H1 (cell line): ENCODE results near the gene SLC17A5. TPM values are rescaled to one million over a fixed set of nuclear protein-coding genes. Genes with fewer than 3 reads are reported as not detected.

Source experiments
- CTCF ChIA-PET: fragments of 300-600 bp; sonication (Branson Sonifier 250); formaldehyde crosslinking; loops from one replicate; lab custom pipeline; 2021; ENCODE audit not compliant: partially characterized antibody; lab: Charles Lee
- POLR2A ChIA-PET: fragments of 300-600 bp; sonication (Branson Sonifier 250); formaldehyde crosslinking; loops from one replicate; lab custom pipeline; 2021; ENCODE audit warnings: inconsistent platforms; ENCODE audit not compliant: partially characterized antibody; lab: Charles Lee
- DNase-seq, 2 experiments: peaks; one replicate each; pipeline versions ENCODE4 v3.0.0 to v3.0.0-alpha.2; 2010 to 2022; ENCODE audit warnings: low spot score in 2 of 2, low read depth in 1 of 2, mixed read lengths in 1 of 2
- FAIRE-seq: peaks from 2 replicates; lab custom pipeline; 2011; peaks lifted over from hg19 to GRCh38; lab: Jason Lieb, UNC
- H2AFZ ChIP-seq: 2 replicates; pipeline ENCODE4 v1.8.1; 2012; ENCODE audit warnings: low read length, inconsistent platforms
- H2AK5ac ChIP-seq: 2 replicates; pipeline ENCODE4 v1.6.1; 2013; ENCODE audit warnings: low read depth, low read length
- H2BK120ac ChIP-seq: replicated peaks from 2 replicates; pipeline ENCODE3; 2013; ENCODE audit warnings: low read depth, low read length, inconsistent platforms
- H2BK12ac ChIP-seq: 2 replicates; pipeline ENCODE4 v1.6.1; 2013; ENCODE audit warnings: low read depth, low read length
- H2BK15ac ChIP-seq: 2 replicates; pipeline ENCODE4 v1.6.1; 2013; ENCODE audit warnings: low read length
- H2BK20ac ChIP-seq: 2 replicates; pipeline ENCODE4 v1.6.1; 2013; ENCODE audit warnings: low read length
- H2BK5ac ChIP-seq: 2 replicates; pipeline ENCODE4 v1.6.1; 2013; ENCODE audit warnings: low read depth, low read length
- H3K14ac ChIP-seq: 2 replicates; pipeline ENCODE4 v1.6.1; 2013; ENCODE audit warnings: inconsistent platforms; ENCODE audit not compliant: insufficient read length
- H3K18ac ChIP-seq: 2 replicates; pipeline ENCODE4 v1.6.1; 2013; ENCODE audit warnings: low read length; ENCODE audit errors: extremely low read depth
- H3K23ac ChIP-seq: 2 replicates; pipeline ENCODE4 v1.6.1; 2013; ENCODE audit warnings: inconsistent platforms; ENCODE audit not compliant: insufficient read length
- H3K23me2 ChIP-seq: 2 replicates; pipeline ENCODE4 v1.6.1; 2013; ENCODE audit warnings: low read depth, low read length
- H3K27ac ChIP-seq: 2 replicates; pipeline ENCODE4 v1.6.1; 2011; ENCODE audit warnings: low read depth, low read length, inconsistent platforms
- H3K27me3 ChIP-seq, 4 experiments: replicated peaks in 1 of 4; 1 replicate in 1 of 4; 2 replicates in 3 of 4; pipeline versions ENCODE4 v1.6.1 to v1.8.1; 2011 to 2013; ENCODE audit warnings: low read length in 3 of 4, mild to moderate bottlenecking in 3 of 4, inconsistent platforms in 2 of 4, mixed read lengths in 2 of 4, moderate library complexity in 1 of 4; ENCODE audit not compliant: control insufficient read depth in 3 of 4, insufficient read depth in 3 of 4; ENCODE audit errors: extremely low read depth in 1 of 4
- H3K36me3 ChIP-seq, 4 experiments: 2 replicates each; pipeline versions ENCODE4 v1.6.1 to v1.8.1; 2011 to 2013; ENCODE audit warnings: mild to moderate bottlenecking in 4 of 4, low read length in 3 of 4, moderate library complexity in 2 of 4, control low read depth in 1 of 4, inconsistent platforms in 1 of 4; ENCODE audit not compliant: insufficient read depth in 4 of 4, control insufficient read depth in 2 of 4
- H3K4ac ChIP-seq: replicated peaks from 2 replicates; pipeline ENCODE3; 2013; ENCODE audit warnings: low read length, low read depth, mixed read lengths, inconsistent platforms; ENCODE audit not compliant: insufficient read length
- H3K4me1 ChIP-seq, 4 experiments: replicated peaks in 1 of 4; 1 replicate in 1 of 4; 2 replicates in 3 of 4; pipeline versions ENCODE4 v1.6.1 to v1.8.1; 2011 to 2013; ENCODE audit warnings: low read length in 3 of 4, inconsistent platforms in 2 of 4, mixed read lengths in 1 of 4; ENCODE audit not compliant: insufficient read depth in 4 of 4, control insufficient read depth in 3 of 4
- H3K4me2 ChIP-seq, 2 experiments: 2 replicates each; pipeline versions ENCODE4 v1.6.1 to v1.8.1; 2011 to 2013; ENCODE audit warnings: low read depth in 2 of 2, low read length in 2 of 2, control low read depth in 1 of 2, inconsistent platforms in 1 of 2, mild to moderate bottlenecking in 1 of 2; ENCODE audit not compliant: insufficient read depth in 1 of 2
- H3K4me3 ChIP-seq, 4 experiments: fragments of 200-600, 300-600 bp in 1 of 4; sonication (generic), shearing (Covaris generic), sonication (Bioruptor Twin) in 1 of 4; 2 replicates each; pipeline versions ENCODE4 v1.5.1 to v1.8.1; 2011 to 2016; ENCODE audit warnings: low read length in 4 of 4, low read depth in 3 of 4, control low read depth in 2 of 4, inconsistent platforms in 2 of 4, mild to moderate bottlenecking in 2 of 4, mixed read lengths in 1 of 4, moderate library complexity in 1 of 4; ENCODE audit not compliant: insufficient read depth in 2 of 4; ENCODE audit errors: extremely low read depth in 1 of 4
- H3K56ac ChIP-seq: replicated peaks from 2 replicates; pipeline ENCODE3; 2013; ENCODE audit warnings: low read depth, mild to moderate bottlenecking, mixed read lengths, low read length, inconsistent platforms; ENCODE audit not compliant: insufficient read length
- H3K79me1 ChIP-seq: 2 replicates; pipeline ENCODE4 v1.6.1; 2013; ENCODE audit warnings: low read depth, low read length, control low read depth
- H3K79me2 ChIP-seq, 2 experiments: 2 replicates each; pipeline versions ENCODE4 v1.6.1 to v1.8.1; 2012 to 2013; ENCODE audit warnings: low read length in 2 of 2, mild to moderate bottlenecking in 2 of 2, inconsistent platforms in 1 of 2; ENCODE audit not compliant: insufficient read depth in 2 of 2, control insufficient read depth in 1 of 2
- H3K9ac ChIP-seq, 4 experiments: replicated peaks in 1 of 4; 1 replicate in 1 of 4; 2 replicates in 3 of 4; pipeline versions ENCODE4 v1.6.1 to v1.8.1; 2011 to 2013; ENCODE audit warnings: low read depth in 3 of 4, low read length in 3 of 4, control low read depth in 2 of 4, mild to moderate bottlenecking in 2 of 4, moderate library complexity in 2 of 4, inconsistent platforms in 1 of 4; ENCODE audit errors: extremely low read depth in 1 of 4
- H3K9me3 ChIP-seq, 2 experiments: 2 replicates each; pipeline versions ENCODE4 v1.6.1 to v1.8.1; 2012 to 2013; ENCODE audit warnings: mild to moderate bottlenecking in 2 of 2, moderate library complexity in 2 of 2, control low read depth in 1 of 2, inconsistent platforms in 1 of 2, low read depth in 1 of 2, low read length in 1 of 2, mixed read lengths in 1 of 2; ENCODE audit not compliant: insufficient read depth in 2 of 2
- H4K20me1 ChIP-seq, 2 experiments: replicated peaks in 1 of 2; 2 replicates each; pipeline versions ENCODE3 to v1.8.1; 2011 to 2013; ENCODE audit warnings: inconsistent platforms in 2 of 2, low read length in 2 of 2, mild to moderate bottlenecking in 1 of 2; ENCODE audit not compliant: insufficient read depth in 2 of 2, control insufficient read depth in 1 of 2
- H4K5ac ChIP-seq: 2 replicates; pipeline ENCODE4 v1.6.1; 2013; ENCODE audit warnings: low read length, low read depth, mixed read lengths, inconsistent platforms; ENCODE audit not compliant: insufficient read length
- H4K8ac ChIP-seq: 2 replicates; pipeline ENCODE4 v1.8.0; 2013; ENCODE audit warnings: mild to moderate bottlenecking, moderate library complexity, low read length, inconsistent platforms; ENCODE audit not compliant: insufficient read depth; ENCODE audit errors: extremely low read depth
- H4K91ac ChIP-seq: replicated peaks from 2 replicates; pipeline ENCODE3; 2013; ENCODE audit warnings: low read length, mixed read lengths, inconsistent platforms; ENCODE audit not compliant: insufficient read length
- GTF2F1 ChIP-seq: IDR thresholded peaks from 2 replicates; pipeline ENCODE4 v1.6.1; 2012; ENCODE audit warnings: low read depth, low read length, improper control_type of control experiment, borderline replicate concordance
- HDAC2 ChIP-seq, 2 experiments: fragments of 300-600 bp in 1 of 2; sonication (generic) in 1 of 2; IDR thresholded peaks; 2 replicates each; pipeline ENCODE4 v1.6.1; 2011 to 2012; ENCODE audit warnings: low read depth in 2 of 2, low read length in 2 of 2, mild to moderate bottlenecking in 2 of 2, moderate library complexity in 2 of 2, borderline replicate concordance in 1 of 2, inconsistent platforms in 1 of 2
- NANOG ChIP-seq: IDR thresholded peaks from 2 replicates; pipeline ENCODE4 v1.6.1; 2011; ENCODE audit warnings: low read length, low read depth, mild to moderate bottlenecking, inconsistent platforms; ENCODE audit not compliant: insufficient read depth, poor library complexity, severe bottlenecking
- NRF1 ChIP-seq: IDR thresholded peaks from 2 replicates; pipeline ENCODE4 v1.6.1; 2011; ENCODE audit warnings: mild to moderate bottlenecking, low read depth, low read length, improper control_type of control experiment
- RFX5 ChIP-seq: IDR thresholded peaks from 2 replicates; pipeline ENCODE4 v1.6.1; 2011; ENCODE audit warnings: low read depth, low read length, improper control_type of control experiment, borderline replicate concordance
- SIX5 ChIP-seq: IDR thresholded peaks from 2 replicates; pipeline ENCODE4 v1.6.1; 2011; ENCODE audit warnings: mild to moderate bottlenecking, low read depth, low read length
- SRF ChIP-seq: IDR thresholded peaks from 2 replicates; pipeline ENCODE4 v1.6.1; 2011; ENCODE audit warnings: mild to moderate bottlenecking, low read depth, low read length, moderate library complexity
- WGBS, 2 experiments: shearing (Covaris generic) in 1 of 2; methylation state at CpG; one replicate each; pipeline versions ENCODE4 v1.1.6 to v1.1.7; 2013 to 2015; ENCODE audit warnings: low lambda C conversion rate in 2 of 2, mixed read lengths in 2 of 2, inconsistent platforms in 1 of 2, low coverage in 1 of 2, missing lambda C conversion rate in 1 of 2; ENCODE audit not compliant: insufficient replicate concordance in 2 of 2, insufficient coverage in 1 of 2, insufficient read length in 1 of 2; ENCODE audit errors: extremely low coverage in 1 of 2, missing lambda C conversion rate in 1 of 2; 5-methylcytosine and 5-hydroxymethylcytosine counted together
- polyA plus RNA-seq, 7 experiments: library from polyadenylated mRNA; depleted of rRNA in 3 of 7; stranded (reverse) in 5 of 7; unstranded in 2 of 7; fragments of >200 nt in 5 of 7; fragments of 200-250 nt in 2 of 7; gene quantifications; 1 replicate in 5 of 7; 2 replicates in 1 of 7; 4 replicates in 1 of 7; pipeline versions ENCODE4 v1.2.1 to v1.2.3, GENCODE V29; 2011 to 2013; ENCODE audit warnings: missing spikeins in 2 of 7, mixed read lengths in 2 of 7
- total RNA-seq: library from RNA; stranded (reverse); fragmentation: NEBNext Ultra II Directional; extraction: Animal tissue kit (Norgen Biotek cat#: 25700); gene quantifications from 2 replicates; pipeline ENCODE4 v1.2.1, GENCODE V29; 2021
- TF ChIP-seq, protein P1 (sequence below): IDR thresholded peaks from 2 replicates; pipeline ENCODE4 v1.6.1; 2011; ENCODE audit warnings: low read length, improper control_type of control experiment
- TF ChIP-seq, protein P2 (sequence below): IDR thresholded peaks from 2 replicates; pipeline ENCODE4 v1.6.1; 2011; ENCODE audit warnings: low read depth, mild to moderate bottlenecking, low read length; ENCODE audit not compliant: insufficient read depth

SLC17A5 gene
- total and polyA plus RNA-seq, 2 of the 8 experiments (the other 6 are each of a cell fraction or from before 2014, with no cell fraction given), result 11.0 to 11.9 TPM

DNA sequence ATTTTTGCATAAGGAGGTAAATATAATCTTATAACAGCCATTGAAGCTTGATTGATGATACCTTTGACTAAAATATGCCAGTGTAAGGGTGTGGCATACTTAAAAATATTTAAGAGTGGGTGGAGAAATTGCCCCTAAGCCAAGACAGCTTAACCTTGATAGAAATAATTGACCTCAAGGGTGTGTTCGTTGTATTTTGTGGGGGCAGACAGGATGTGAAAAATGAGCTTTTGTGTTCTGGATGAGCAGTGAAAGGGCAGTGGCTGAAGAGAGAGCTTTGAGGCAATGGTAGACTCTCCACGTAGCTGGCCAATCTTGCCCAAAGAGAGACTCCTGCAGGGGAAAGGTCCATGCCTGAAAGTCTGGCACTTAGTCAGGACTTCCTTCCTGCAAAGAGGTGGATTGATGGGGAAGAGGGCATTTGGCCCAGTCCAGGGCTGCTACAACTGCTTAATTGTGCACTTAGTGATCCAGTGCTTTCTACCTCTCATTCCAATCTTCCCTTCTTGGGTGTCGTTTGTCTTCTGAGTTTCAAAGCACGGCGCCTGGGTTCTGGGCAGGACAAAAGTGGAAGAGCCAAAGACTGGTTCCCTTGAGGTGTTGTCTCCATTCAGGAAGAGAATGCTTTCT lies 26.6 kb upstream of the SLC17A5 start:
- Histone ChIP-seq H2AFZ (0 out of 2 replicates have a peak overlapping the region, but pooled peaks have one; percentile 87), H3K4me2 (no peak overlapping the region), H3K9me3 (peaks cover 2 to 4% of the 10 kb centered on the region in 2 experiments; a peak in 1 of 4 replicates), H3K56ac (no peak overlapping the region), H3K36me3 (no peaks in the 10 kb centered on the region), H2BK12ac (no peak overlapping the region), H3K14ac (no peak overlapping the region), H4K5ac (no peak overlapping the region), H3K18ac (no peak overlapping the region), H3K27ac (no peak overlapping the region), H3K4ac (no peak overlapping the region), H3K4me3 (no peak overlapping the region), H3K23ac (no peak overlapping the region), H3K4me1 (no peaks in the 10 kb centered on the region), H3K9ac (no peak overlapping the region), H4K8ac (no peak overlapping the region), H3K79me1 (no peaks in the 10 kb centered on the region), H2BK120ac (no peak overlapping the region), H2BK20ac (no peak overlapping the region), H4K20me1 (no peaks in the 10 kb centered on the region), H2BK15ac (no peak overlapping the region), H4K91ac (no peak overlapping the region), H3K23me2 (no peaks in the 10 kb centered on the region), H3K79me2 (no peaks in the 10 kb centered on the region), H3K27me3 (no peaks in the 10 kb centered on the region), H2AK5ac (no peak overlapping the region), H2BK5ac (no peak overlapping the region)
- no peak for DNase-seq
- no peak for FAIRE-seq
- CTCF ChIA-PET, result interaction anchor here (1.2 kb wide), 2 partner anchors 20 to 353 kb away, joined by 3 read pairs; no protein-coding TSS in a partner anchor
- POLR2A ChIA-PET, result interaction anchor here (0.8 to 1.0 kb wide), 3 partner anchors 159 to 229 kb away, joined by 3 read pairs; no protein-coding TSS in a partner anchor
- WGBS, 2 experiments, result 72% methylated on average over 5 of the region's 5 CpGs; no CpG with 5 or more reads in 1 of the 2 experiments
- TF ChIP-seq SIX5, result no peak
- TF ChIP-seq, protein P1, sequence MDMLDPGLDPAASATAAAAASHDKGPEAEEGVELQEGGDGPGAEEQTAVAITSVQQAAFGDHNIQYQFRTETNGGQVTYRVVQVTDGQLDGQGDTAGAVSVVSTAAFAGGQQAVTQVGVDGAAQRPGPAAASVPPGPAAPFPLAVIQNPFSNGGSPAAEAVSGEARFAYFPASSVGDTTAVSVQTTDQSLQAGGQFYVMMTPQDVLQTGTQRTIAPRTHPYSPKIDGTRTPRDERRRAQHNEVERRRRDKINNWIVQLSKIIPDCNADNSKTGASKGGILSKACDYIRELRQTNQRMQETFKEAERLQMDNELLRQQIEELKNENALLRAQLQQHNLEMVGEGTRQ, result no peak
- TF ChIP-seq HDAC2 (IDR thresholded peaks at IDR 0.05; ENCODE audit: borderline replicate concordance in 1 of 2, low read depth in 2 of 2, low read length in 2 of 2), result no peak
- TF ChIP-seq RFX5, result no peak
- TF ChIP-seq NRF1, result no peak
- TF ChIP-seq SRF, result no peak
- TF ChIP-seq, protein P2, sequence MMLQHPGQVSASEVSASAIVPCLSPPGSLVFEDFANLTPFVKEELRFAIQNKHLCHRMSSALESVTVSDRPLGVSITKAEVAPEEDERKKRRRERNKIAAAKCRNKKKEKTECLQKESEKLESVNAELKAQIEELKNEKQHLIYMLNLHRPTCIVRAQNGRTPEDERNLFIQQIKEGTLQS, result no peak
- TF ChIP-seq NANOG, result no peak
- TF ChIP-seq GTF2F1, result no peak
